CD4-positive, alpha-beta T cell treated with Interleukin-17A for 1 hour (primary cell): ENCODE data around the gene CTLA4.
A peak's percentile ranks its signal among the peaks of the same experiment; 100 is the strongest.

ENCODE experiments used
- DNase-seq: peaks from one replicate; pipeline ENCODE4 v3.0.0-alpha.2; 2020

CTLA4 gene

DNA sequence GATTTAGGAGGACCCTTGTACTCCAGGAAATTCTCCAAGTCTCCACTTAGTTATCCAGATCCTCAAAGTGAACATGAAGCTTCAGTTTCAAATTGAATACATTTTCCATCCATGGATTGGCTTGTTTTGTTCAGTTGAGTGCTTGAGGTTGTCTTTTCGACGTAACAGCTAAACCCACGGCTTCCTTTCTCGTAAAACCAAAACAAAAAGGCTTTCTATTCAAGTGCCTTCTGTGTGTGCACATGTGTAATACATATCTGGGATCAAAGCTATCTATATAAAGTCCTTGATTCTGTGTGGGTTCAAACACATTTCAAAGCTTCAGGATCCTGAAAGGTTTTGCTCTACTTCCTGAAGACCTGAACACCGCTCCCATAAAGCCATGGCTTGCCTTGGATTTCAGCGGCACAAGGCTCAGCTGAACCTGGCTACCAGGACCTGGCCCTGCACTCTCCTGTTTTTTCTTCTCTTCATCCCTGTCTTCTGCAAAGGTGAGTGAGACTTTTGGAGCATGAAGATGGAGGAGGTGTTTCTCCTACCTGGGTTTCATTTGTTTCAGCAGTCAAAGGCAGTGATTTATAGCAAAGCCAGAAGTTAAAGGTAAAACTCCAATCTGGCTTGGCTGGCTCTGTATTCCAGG lies at the start of gene CTLA4:
Gene CTLA4 (plus strand): TSS at position 211 of the 640 bp plus-strand sequence. CDS start 172 bp downstream, at position 383.
- peak; percentile 65 for DNase-seq

DNA sequence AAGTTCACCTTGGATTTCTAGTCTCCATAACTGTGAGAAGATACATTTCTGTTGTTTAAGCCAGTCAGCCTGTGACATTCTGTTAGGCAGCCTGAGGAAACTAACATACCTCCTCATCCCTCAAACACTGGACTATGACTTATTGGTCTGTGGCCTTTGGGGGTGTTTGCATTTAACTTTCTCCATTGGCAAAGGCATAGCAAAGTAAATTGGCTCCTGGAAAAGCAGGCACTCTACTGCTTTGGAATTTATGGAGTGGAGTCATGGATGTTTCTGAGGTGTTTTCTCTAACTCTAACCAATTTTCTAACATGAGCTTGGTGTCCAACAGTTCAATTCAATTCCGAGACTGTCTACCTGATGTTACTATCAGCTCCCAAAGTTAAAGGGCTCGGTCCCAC lies 48.9 kb upstream of the CTLA4 start:
- DNase-seq = no peak

DNA sequence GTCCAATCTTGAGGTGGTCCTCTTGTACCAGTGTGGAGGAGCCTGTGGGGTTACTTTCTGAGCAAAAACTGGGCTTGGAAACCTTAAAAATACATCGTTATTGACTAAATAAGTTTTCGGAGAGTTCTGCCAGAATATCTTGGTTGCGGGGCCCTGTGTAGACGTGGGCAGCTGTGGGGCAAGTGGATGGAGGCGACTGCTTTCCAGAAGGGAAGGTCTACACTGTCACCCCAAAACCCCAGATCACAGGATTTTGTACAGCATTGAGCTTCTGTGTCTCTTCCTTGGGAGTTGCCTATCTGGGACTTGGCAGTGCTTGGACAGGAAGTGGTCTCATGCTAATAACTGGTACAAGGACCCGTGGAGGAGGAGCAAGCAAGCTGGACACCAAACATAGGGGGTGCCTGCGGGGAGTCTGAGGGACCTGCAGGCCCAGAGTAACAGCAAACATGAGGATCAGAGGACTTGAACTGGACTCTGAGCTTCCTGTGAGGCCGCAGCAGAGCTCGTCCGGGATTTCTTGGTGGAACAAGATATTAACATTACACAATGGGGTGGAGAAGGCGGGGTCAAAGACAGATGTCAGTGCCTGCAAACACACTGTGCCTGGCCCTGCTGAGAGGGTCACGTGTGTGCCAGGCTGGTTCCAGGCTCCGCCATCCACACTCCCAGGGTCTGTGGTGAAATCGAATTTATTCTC lies 48.0 kb upstream of the CTLA4 start:
- no peak for DNase-seq

DNA sequence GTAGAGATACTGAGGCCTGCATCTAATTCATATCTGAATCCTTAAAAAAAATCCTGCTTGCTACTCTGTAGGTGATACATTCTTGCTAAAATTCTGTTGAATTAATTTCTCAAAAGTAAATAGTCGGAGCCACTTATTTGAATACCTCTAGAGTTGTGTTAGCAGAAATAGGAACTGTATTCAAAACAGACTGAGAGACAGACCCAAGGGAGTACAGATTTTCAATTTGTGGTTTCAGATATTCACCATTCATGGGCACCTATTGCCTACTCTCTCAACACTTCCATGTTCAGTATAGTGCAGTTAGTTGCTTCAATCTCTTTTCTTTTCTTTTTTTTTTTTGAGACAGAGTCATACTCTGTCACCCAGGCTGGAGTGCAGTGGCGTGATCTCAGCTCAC lies 46.6 kb upstream of the CTLA4 start:
- no peak for DNase-seq

DNA sequence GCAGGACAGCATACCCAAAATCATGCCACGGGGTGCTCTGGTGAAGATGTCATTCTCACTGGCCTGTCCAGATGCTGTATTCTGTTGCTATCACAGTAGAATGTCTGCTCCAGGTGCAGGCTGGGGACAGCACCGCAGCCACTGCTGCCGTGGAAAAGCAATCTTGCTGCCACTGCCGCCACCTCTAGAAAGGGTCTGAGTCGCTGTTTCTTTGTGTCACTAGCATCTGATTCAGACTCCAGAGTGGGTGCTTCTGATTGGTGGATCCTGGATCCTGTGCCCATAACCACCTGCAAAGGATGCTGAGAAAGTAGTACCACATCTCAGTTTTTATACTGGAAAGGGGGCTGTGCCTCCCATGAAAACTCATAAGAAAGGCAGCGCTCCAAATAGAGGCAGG lies 45.3 kb upstream of the CTLA4 start:
- no peak for DNase-seq

DNA sequence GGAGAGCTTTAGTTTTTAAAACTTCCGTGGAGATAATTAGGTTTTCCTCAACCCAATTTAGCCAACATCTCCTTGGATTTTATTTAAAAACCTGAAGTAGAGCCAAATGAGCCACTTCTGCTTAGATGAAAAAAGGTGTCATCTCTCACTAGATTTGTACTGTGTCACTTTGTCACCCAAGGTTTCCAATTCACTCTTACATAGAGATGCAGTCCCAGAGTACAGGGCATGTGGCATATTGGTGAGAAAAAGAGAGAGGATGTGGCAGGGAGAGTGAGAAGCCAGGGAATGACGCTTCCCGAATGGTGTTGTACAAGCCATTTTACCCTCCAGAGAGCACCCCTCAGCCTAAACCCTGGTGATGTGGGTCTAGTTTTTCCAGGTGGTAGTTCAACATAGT lies 44.4 kb upstream of the CTLA4 start:
- no peak for DNase-seq

DNA sequence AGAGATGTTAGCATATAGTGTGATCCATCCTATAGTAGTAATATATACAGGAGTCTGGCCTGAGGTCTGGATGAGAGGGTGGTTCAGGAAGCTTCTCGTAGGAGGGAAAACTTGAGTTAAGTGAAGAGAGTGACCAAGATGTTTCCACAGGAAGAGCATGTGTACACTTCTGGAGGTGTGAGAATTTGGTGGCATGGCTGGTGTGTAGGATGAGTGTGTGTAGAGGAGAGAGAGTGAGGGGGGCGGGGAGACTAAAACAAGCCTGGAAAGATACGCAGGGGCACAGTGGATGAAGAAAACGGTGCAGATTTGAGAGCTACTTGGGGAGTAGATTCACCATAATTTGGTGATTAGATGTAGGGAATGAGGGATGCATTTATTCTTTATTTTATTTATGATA lies 43.5 kb upstream of the CTLA4 start:
- DNase-seq = no peak

DNA sequence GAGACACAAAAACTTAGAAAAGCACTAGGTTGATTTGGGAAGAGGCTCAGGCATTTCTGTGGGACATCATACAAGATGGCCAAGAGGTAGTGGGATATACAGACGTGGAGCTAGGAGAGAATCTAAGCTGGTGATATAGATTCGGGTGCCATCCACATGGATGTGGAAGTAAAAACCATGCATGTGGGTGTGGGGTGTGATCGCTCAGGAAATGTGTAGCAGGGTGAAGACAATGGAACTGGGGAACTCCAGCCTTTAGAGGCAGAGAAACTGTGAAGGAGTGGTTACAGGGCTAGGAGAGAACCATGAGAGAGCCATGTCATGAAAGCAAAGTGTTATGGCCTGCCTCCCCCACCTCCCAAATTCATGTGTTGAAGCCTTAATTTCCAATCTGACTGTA lies 43.0 kb upstream of the CTLA4 start:
- DNase-seq = no peak

DNA sequence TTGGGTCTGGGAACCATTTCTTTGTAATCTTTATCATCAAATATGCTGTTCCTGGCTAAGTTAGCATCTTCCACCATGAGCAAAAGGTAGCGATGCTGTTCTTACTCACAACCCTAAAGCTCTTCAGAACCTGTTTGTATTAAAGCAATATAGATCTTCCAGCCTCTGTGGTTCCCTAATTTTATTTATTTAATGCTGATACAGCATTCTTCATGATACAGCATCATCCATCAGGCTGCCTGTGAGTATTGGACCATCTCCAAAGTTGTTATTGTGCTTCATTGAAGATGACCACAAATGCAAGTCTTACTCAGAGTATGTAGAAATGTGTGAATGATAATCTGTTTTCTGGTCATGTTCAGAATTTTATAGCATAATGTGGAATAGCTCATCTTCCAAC lies 40.9 kb upstream of the CTLA4 start:
- no peak for DNase-seq

DNA sequence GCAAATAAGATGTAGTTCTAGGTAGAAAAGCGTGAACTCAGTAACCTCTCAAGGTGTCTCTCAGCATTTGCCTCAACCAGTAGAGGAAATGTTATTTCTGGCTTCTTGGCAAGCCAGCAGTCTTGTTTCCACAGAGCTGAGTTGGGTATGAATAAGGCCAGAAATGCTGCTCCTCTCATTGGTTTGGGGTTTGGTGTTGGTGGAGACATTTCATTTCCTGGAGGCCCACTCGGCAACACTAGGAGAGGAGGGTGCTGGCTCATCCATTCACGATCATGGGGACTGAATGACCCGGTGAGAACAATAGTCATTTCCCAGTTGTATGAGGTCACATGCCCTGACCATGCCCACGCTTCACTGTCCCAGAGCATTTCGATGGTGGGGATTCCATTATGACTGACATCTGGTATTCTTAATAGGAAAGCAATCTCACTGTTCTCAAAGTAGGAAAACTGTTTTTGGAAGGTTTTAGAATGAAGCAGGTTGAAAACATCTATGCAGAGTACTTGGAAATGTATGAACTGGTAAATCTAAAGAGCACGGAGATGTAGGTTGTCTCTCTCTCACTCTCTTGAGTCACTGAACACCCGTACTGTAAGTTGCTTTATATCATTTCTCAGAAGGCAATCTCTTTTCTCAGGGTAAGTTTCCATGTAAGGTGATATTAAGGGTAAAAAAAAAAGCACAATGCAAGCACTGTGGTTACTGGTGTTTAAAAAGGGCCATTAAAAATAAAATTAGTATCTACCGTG lies 37.1 kb upstream of the CTLA4 start:
- no peak for DNase-seq

DNA sequence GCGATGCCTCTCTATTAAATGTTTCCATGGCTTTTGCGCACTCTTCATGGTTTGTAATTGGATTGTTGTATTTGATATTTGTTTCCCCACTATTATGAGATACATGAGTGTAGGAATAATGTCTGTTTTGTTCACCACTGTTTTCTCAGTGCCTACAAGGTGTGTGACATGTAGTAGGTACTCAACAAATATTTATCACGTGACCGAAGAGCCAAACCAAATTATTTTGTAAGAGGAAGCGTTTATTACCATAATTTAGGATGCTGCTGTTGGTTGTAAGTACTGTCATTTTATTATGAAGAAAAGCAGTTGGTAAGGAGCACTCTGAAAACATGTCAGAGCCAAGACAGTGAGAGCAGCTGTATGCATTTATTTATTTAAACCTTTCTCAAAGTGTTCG lies 32.2 kb upstream of the CTLA4 start:
- no peak for DNase-seq

DNA sequence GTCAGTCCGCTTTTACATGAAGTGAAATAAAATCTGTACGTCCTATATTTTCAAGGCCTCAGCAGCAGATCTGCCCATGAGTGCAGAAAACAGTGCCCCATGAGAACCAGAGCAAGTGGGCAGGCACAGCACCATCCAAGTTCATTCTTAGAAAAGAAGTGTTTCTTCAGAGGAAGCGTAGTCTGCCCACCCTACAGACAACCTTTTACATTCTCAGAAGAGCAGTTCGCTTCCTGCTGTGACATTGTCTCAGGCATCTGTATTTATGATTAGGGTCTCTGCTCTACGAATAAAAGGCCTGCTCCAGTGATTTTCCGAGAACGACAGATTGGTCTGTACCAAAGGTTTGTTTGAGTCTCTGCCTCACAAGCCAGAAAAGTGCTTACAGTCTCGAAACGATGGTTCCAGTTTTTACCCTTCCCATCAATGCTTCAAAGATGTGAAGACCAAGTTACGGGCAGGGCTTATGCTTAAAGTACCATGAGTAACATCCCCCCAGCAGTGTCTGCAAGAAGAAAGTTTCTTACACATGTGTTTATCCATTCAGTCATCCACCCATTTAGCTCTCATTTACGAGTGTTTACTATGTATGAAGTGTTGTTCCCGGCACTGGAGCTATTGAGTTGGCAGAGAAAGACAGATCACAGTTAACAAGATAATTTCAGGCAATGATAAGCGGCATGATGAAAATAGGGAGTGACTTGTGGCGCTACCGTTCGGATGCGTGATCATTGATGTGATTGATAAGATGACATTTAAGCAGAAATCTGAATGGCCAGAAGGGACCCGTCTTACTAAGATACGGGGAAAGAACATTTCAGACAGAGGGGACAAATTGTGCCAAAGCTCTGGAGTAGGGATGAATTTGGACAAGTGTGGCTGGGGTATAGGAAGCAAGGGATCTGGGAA lies 31.4 kb upstream of the CTLA4 start:
- no peak for DNase-seq

DNA sequence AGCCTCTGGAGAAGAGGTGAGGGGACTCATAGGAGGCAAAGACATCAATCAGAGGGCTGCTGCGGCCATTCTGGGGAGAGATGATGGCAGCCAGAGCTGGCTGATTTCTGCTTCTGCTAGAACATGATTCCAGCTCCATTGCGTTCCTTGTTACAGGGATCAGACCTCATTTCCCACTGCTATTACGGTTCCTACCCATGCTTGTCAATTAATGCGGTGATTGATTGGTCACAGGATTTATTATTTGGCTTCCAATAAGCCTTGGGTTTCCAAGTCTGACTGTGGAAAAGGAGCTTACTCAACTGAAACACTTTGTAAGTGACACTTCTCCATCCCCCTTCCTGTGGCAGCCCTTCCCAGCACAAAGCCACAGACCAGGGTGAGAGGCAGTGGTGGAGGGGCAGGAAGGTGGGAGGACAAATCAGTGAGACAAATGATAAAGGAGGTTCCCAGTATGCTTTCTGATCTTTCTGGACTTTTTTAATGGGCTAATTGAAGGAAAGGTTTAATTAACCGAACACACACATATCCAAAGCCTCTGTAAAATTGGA lies 26.8 kb upstream of the CTLA4 start:
- no peak for DNase-seq

DNA sequence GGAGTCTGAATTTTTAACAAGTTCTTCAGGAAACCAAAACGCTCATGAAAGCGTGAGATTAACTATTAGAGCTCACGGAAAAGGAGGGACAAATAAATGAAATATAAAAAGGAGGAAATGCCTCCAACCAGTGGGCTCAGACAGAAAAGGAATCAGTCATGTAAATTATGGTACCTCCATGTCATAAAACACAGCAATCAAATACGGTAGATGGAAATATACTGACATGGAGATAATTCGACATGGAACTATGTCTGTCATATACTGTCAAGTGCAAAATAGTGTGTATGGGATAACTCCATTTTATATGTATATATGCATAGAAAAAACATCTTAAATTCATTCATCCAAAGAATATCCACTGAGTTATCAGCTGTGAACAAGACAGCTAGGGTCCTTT lies 25.9 kb upstream of the CTLA4 start:
- DNase-seq = no peak

DNA sequence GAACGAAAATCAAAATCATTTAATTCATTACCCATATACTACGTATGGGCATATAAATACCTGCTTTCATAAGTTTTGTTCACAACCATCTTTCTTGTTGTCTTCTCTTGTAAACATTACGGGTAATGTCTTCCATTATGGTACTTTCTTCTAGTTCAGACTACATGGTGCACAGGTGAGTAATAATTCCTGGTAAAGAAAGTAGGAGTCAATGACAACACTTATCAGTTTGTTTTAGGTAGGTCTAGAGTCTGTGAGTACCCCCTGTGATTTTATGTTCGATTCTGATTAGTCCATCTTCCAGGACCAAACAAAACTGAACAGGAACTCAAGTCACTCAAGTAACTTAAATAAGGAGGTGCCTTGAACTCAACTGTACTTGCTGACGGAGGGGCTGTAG lies 25.2 kb upstream of the CTLA4 start:
- DNase-seq = no peak

DNA sequence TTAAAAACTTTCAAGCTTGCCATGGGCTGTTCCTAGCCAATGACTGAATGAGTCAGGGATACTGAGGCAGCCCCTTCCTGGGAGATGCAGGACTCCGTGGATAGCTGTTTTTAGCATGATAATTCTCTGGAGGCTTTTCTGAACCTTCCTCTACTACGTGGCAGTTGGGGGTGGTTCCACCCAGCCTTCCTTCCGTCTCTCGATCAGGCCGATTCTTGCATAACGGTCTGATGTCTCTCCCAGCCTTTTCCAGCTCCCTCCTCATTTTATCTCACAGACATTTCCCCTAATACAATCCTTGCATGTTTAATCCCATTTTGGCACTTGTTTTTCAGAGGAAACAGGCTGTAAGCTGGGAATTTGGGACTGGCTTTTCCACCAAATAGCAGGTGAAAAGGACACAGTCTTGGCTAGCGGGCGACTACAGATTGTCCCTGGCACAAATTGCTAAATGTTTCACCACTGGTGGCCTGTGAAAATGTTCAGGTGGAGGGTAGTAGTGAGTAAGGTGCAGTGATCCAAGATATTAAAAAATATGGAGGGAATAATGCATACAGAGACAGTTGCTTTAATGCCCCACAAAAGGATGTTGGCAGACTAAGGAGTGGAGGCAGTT lies 21.0 kb upstream of the CTLA4 start:
- no peak for DNase-seq

DNA sequence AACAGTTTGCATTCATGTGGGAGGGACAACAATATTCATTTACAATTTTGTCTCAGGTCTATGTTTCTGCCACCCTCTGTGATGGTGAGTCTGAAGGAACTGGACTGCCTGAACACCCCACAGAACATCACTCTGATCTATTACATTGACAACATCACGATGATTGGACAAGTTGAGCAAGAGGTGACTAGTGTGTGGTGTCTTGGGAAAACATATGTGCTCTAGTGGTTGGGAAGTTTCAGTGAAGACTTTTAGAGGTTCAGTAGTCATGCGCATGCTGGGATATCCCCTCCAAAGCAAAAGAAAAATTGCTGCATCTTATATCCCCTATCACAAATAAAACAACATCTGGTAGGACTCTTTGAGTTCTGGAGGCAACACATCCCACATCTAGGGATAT lies 18.6 kb upstream of the CTLA4 start:
- no peak for DNase-seq

DNA sequence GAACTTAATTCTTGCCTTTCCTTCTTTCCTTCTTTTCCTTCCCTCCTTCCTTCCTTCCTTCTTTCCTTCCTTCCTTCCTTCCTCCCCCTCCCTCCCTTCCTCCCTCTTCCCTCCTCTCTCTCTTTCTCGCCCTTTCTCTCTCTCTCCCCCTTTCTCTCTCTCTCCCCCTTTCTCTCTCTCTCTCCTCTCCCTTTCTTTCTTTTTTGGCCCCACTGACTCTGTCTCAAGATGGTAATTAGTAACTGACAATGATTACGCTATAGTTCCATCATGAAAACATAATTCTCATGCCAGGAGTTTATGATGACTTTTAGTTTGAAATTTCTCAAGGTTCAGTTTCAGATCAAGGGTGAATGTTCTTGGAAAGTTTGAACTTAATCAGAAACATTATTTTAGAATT lies 14.8 kb upstream of the CTLA4 start:
- DNase-seq = no peak

DNA sequence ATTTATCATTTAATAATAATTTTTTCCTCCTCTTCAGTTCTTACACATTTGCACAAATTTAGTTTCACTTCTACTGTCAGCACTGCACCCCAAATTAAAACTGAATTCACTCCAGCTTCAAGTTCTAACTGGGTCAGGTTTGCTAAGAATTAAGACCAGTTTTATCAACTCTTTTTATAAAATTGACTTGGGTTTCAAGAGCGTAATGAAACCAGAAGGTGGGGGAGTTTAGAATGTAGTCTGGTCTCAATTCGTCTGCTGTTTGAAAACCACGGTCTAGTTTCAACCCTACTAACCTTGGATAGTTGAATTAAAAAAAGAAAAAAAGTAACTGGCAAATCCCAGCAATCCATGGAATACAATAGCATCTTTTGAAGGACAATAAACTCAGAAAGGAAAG lies 14.3 kb upstream of the CTLA4 start:
- DNase-seq = no peak

DNA sequence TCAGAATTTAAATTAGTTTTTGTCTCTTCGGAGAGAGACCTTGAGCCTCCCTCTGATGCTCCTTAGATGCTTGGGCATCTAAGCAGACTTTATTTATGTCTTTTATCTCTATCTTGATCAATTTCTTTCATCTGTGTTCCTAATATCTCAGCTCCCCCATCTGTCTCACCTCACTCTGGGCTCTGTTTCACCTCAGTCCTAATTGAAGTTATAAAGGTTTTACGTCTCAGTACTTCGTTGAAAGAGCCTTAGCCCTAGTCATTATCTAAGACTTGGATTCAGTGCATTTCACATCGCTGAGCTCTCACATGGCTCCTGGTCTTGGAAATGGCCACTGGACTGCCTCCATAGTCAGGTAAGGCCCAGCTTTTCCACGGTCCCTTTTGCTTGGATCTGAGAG lies 13.8 kb upstream of the CTLA4 start:
- no peak for DNase-seq

DNA sequence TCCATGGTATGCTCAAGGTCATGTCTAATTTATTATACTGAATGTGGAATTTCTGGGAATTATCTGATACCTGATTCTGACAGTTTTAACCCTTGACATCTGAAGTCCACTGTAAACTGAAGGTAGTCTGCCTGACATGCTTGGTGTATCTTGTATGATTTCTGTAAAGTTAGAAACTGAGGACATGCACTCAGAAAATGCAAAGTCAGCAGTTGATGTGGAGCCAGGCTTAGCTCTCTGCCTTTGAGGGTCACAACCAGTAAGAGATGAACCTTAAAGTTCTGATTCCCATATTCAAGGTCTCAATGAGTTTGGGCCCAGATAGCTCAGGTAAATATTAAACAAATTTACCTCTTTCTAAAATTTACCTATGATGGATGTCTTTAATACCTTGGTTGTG lies 12.3 kb upstream of the CTLA4 start:
- no peak for DNase-seq

DNA sequence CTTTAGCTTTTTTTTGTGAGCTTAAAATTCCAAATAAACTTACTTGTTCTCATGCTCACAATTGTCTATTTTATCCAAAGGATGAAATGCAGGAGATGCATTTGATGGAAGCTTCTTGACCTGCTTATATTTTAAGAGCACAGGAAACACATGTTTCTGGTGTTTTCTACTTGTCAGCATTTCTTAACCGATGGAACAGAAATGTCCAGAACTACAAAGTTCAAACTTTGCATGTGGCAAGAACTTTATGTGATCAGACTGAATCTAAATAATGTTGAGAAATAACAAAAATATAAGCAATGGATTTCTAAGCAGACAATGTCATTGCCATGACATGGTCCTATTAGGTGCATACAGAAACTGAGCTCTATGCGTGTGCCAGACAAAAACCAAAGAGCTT lies 9.9 kb upstream of the CTLA4 start:
- no peak for DNase-seq
